ENCODE measurements around the gene PLEKHB2. TPM values are rescaled to one million over a fixed set of nuclear protein-coding genes. Genes with fewer than 3 reads are reported as not detected.

The PLEKHB2 gene
- total and polyA plus RNA-seq, 9 of the 15 experiments (the other 6 are each of a cell fraction or from before 2014, with no cell fraction given), result 41.3 to 71.5 (median 50.2) TPM

- TF ChIP-seq KDM4B (IDR thresholded peaks at IDR 0.05; ENCODE audit: borderline replicate concordance in 2 of 2, low read depth in 1 of 2) (no peak), GATA2 (CRISPR knock-in tag; IDR thresholded peaks at IDR 0.05) (no peak), ZFX (CRISPR knock-in tag; IDR thresholded peaks at IDR 0.05) (peak; percentile 85), ZFP1 (CRISPR knock-in tag; IDR thresholded peaks at IDR 0.05) (no peak), ZNF184 (CRISPR knock-in tag; IDR thresholded peaks at IDR 0.05) (no peak), RAD51 (IDR thresholded peaks at IDR 0.05; ENCODE audit: borderline replicate concordance, low read depth) (no peak; the same call in 1 of the 2 replicates), LARP7 (IDR thresholded peaks at IDR 0.05) (no peak), HEY1 (CRISPR knock-in tag; IDR thresholded peaks at IDR 0.05; ENCODE audit: borderline replicate concordance) (no peak), DIDO1 (tag; IDR thresholded peaks at IDR 0.05; ENCODE audit: low read depth) (no peak), FOXA3 (CRISPR knock-in tag; conservative IDR thresholded peaks at IDR 0.05 in 1 of 2, IDR thresholded peaks at IDR 0.05 in 1 of 2) (no peak), KHSRP (IDR thresholded peaks at IDR 0.05) (no peak), MCM7 (IDR thresholded peaks at IDR 0.05) (no peak), BRF2 (IDR thresholded peaks at IDR 0.05; ENCODE audit: borderline replicate concordance, insufficient read depth, insufficient read length) (no peak), TFAP4 (CRISPR knock-in tag; IDR thresholded peaks at IDR 0.05; ENCODE audit: borderline replicate concordance) (peak; percentile 93), NFE2 (IDR thresholded peaks at IDR 0.05; ENCODE audit: low read depth) (peak; percentile 75), SLC30A9 (CRISPR knock-in tag; IDR thresholded peaks at IDR 0.05) (no peak), ZNF512 (tag; IDR thresholded peaks at IDR 0.05) (no peak), ZNF589 (CRISPR knock-in tag; IDR thresholded peaks at IDR 0.05; ENCODE audit: low read depth) (no peak), SMAD2 (IDR thresholded peaks at IDR 0.05; ENCODE audit: low read depth, low read length) (no peak), SRSF3 (IDR thresholded peaks at IDR 0.05; ENCODE audit: insufficient read depth, low read length) (no peak), ZNF324 (CRISPR knock-in tag; IDR thresholded peaks at IDR 0.05) (no peak), MCM5 (IDR thresholded peaks at IDR 0.05; ENCODE audit: low read depth) (no peak), ZBTB9 (CRISPR knock-in tag; IDR thresholded peaks at IDR 0.05) (no peak), VEZF1 (CRISPR knock-in tag; IDR thresholded peaks at IDR 0.05) (no peak)
Measured at GRCh38 chr2:131104487-131105155, 515 bp upstream of the PLEKHB2 start (continued).
